GM12891 (cell line): Measurements from ENCODE around the gene YIPF4.
"Not testable (repeated sequence)": the region's sequence is repeated elsewhere in the genome, so short reads cannot be mapped to it uniquely, and the experiment has no call there.

Experiments
- DNase-seq: peaks from one replicate; pipeline ENCODE4 v3.0.0; 2011; ENCODE audit warnings: low spot score; ENCODE audit not compliant: insufficient read length
- FAIRE-seq: peaks from 2 replicates; lab custom pipeline; 2011; peaks lifted over from hg19 to GRCh38; lab: Jason Lieb, UNC
- PAX5 ChIP-seq: IDR thresholded peaks from 2 replicates; pipeline ENCODE4 v1.6.1; 2011; ENCODE audit warnings: low read length, moderate library complexity, mild to moderate bottlenecking; ENCODE audit not compliant: insufficient read depth, severe bottlenecking
- POLR2A ChIP-seq: IDR thresholded peaks from 2 replicates; pipeline ENCODE4 v1.6.1; 2011; ENCODE audit warnings: low read depth, low read length, control low read depth
- POLR2AphosphoS5 ChIP-seq: IDR thresholded peaks from 2 replicates; pipeline ENCODE4 v1.6.1; 2011; ENCODE audit warnings: low read depth, low read length, control low read depth
- POU2F2 ChIP-seq: IDR thresholded peaks from 2 replicates; pipeline ENCODE4 v1.6.1; 2011; ENCODE audit warnings: low read depth, mild to moderate bottlenecking, control low read depth, low read length, moderate library complexity
- SPI1 ChIP-seq: IDR thresholded peaks from 2 replicates; pipeline ENCODE4 v1.6.1; 2011; ENCODE audit warnings: low read depth, low read length, control low read depth
- TAF1 ChIP-seq: IDR thresholded peaks from 2 replicates; pipeline ENCODE4 v1.6.1; 2011; ENCODE audit warnings: low read depth, low read length, control low read depth

YIPF4 gene

DNA sequence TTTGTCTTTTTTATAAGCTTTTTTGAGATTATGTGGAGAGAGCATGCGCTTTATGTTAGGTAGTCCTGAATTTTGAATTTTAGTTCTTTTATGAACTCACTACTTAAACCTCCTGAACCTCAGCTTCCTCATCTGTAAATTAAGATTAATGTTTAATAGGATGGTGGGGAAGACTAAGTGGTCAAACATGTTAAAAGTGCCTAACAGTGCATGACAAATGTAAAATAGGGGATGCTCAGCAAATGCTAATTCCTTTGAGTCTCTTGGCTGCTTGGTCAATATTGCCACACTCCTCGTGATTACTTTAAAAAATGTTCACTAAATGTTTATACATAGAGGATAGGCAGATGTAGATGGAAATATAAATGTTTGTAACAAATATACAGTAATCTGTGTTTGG, 85.9 kb downstream of the YIPF4 start:
- no peak for TF ChIP-seq TAF1
- TF ChIP-seq SPI1: no peak
- no peak for TF ChIP-seq PAX5
- no peak for TF ChIP-seq POLR2AphosphoS5
- no peak for TF ChIP-seq POLR2A
- TF ChIP-seq POU2F2: no peak
- FAIRE-seq (peak; percentile 5), DNase-seq (no peak)

DNA sequence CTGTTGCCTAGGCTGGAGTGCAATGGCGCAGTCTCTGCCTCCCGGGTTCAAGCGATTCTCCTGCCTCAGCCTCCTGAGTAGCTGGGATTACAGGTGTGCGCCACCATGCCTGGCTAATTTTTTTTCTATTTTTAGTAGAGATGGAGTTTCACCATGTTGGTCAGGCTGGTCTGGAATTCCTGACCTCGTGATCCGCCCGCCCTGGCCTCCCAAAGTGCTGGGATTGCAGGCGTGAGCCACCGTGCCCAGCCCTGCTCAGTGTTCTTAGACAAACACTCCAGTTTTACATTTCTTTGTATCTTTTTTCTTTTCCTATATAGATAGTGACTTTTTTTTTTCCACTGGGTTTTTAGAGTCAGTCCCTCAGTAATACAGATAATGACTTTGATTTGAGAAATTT, 86.6 kb downstream of the YIPF4 start:
- not testable (repeated sequence) for FAIRE-seq, DNase-seq

DNA sequence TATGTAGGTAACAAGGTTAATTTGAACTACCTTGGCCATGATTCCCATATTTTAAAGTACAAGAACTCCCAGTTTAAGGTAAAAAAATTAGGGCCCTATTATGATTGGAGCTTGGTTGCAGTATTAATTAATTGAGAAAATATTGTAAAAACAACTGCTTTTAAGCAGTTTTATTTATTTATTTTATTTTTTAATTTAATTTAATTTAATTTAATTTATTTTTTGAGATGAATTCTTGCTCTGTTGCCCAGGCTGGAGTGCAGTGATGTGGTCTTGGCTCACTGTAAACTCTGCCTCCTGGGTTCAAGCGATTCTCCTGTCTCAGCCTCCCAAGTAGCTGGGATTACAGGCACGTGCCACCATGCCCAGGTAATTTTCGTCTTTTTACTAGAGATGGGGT, 88.0 kb downstream of the YIPF4 start:
- FAIRE-seq, DNase-seq: not testable (repeated sequence)
